Measurements from ENCODE around the gene GSTM4.
A peak's percentile ranks its signal among the peaks of the same experiment; 100 is the strongest.

The GSTM4 gene

DNA sequence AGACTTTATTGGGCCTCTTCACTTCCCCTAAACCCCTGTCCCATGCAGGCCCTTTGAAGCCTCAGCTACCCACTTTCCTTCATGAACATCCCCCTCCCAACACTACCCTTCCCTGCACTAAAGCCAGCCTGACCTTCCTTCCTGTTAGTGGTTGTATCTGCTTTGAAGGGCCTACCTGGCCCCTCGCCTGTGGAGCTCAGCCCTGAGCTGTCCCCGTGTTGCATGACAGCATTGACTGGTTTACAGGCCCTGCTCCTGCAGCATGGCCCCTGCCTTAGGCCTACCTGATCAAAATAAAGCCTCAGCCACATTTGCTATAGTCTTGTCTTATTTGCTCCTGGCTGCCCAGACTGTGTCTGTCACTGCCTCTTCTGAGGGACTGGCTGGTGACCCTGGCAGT is 5.5 kb downstream of the GSTM4 start:
- in situ Hi-C loops (cut with MboI; ENCODE audit: low sequenced_read_pairs, unreplicated experiment), result loop anchor here (10.0 kb wide), 1 partner anchor 53 kb away; the partner anchor contains the start of gene GSTM5
- TF ChIP-seq, protein P1, sequence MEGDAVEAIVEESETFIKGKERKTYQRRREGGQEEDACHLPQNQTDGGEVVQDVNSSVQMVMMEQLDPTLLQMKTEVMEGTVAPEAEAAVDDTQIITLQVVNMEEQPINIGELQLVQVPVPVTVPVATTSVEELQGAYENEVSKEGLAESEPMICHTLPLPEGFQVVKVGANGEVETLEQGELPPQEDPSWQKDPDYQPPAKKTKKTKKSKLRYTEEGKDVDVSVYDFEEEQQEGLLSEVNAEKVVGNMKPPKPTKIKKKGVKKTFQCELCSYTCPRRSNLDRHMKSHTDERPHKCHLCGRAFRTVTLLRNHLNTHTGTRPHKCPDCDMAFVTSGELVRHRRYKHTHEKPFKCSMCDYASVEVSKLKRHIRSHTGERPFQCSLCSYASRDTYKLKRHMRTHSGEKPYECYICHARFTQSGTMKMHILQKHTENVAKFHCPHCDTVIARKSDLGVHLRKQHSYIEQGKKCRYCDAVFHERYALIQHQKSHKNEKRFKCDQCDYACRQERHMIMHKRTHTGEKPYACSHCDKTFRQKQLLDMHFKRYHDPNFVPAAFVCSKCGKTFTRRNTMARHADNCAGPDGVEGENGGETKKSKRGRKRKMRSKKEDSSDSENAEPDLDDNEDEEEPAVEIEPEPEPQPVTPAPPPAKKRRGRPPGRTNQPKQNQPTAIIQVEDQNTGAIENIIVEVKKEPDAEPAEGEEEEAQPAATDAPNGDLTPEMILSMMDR (IDR thresholded peaks at IDR 0.05; ENCODE audit: borderline replicate concordance, control extremely low read depth, extremely low read depth, insufficient read depth, missing control alignments), result no peak
- no peak for DNase-seq (ENCODE audit: low spot score)

GRCh38 chr1:109664671-109665070 is 8.8 kb downstream of the GSTM4 start:
- in situ Hi-C loops (cut with MboI; ENCODE audit: low sequenced_read_pairs, unreplicated experiment), result loop anchor here (10.0 kb wide), 1 partner anchor 50 kb away; the partner anchor contains the start of gene GSTM5
- DNase-seq (ENCODE audit: low spot score), result no peak
- TF ChIP-seq, protein P1 (IDR thresholded peaks at IDR 0.05; ENCODE audit: borderline replicate concordance, control extremely low read depth, extremely low read depth, insufficient read depth, missing control alignments), result no peak

DNA sequence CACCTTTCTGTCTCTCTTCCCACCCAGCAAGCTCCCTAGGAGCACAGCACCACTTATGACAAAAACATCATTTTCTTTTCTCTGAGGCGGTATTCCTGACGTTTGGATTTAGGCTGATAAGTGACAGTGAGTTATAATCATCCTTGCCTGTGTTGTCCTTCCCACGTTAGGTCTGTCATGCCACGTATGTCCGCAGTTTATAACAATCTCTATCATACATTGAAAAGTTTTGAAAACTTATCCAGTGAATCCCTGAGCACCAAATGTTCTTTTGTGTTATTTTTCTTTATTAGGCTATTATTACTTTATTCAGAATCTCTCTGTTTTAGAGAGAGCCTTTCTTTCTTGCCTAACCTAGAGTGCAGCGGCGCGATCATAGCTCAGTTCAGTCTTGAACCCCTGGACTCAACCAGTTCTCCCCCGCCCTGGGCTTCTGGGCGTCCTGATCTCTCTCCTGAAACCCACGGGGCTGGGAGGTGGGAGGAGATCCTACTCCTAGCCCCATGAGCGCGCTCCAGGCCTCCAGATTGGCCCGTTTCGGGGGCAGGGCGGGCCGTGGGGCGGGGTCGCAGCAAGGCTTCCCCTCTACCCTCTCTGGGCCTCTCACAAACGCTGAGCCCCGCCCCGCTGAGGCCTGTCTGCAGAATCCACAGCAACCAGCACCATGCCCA is 11.7 kb downstream of the GSTM4 start, which contains the start of gene GSTM2:
GSTM2 (plus strand) TSS at position 606 of the 671 bp plus-strand sequence; CDS start at position 665, 59 bp downstream.
- TF ChIP-seq, protein P1 (IDR thresholded peaks at IDR 0.05; ENCODE audit: borderline replicate concordance, control extremely low read depth, extremely low read depth, insufficient read depth, missing control alignments), result no peak
- peak; percentile 88 for DNase-seq (ENCODE audit: low spot score)
- in situ Hi-C loops (cut with MboI; ENCODE audit: low sequenced_read_pairs, unreplicated experiment), result loop anchor here (10.0 kb wide), 1 partner anchor 47 kb away; the partner anchor contains the start of gene GSTM5

DNA sequence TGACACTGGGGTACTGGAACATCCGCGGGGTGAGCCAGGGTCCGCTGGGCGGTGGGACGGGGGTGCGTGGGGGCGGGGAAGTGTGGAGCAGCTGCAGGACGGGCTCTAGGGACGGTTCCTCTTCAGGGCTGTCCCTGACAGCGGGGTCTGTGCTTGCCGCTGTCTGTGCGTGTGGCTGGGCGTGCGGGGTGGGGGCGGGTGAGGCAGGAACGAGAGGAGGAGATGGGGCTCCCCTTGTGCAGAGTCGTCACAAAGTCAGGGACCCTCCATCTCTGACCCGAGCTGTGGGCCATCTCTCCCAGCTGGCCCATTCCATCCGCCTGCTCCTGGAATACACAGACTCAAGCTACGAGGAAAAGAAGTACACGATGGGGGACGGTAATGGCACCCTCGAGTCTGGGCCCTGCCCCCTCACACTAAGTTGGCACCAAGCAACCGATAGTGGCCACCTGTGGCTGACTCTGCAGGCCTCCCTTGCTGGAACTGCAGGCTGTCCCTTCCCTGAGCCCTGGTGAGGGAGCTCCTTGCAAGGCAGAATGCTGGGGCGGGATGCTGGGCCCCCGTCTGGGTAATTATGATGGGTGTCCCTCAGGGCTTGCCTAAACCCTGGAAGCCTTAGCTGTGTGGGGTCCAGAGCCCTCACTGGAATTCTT is 12.3 kb downstream of the GSTM4 start:
- TF ChIP-seq, protein P1 (IDR thresholded peaks at IDR 0.05; ENCODE audit: borderline replicate concordance, control extremely low read depth, extremely low read depth, insufficient read depth, missing control alignments), result no peak
- peak; percentile 16 for DNase-seq (ENCODE audit: low spot score)
- in situ Hi-C loops (cut with MboI; ENCODE audit: low sequenced_read_pairs, unreplicated experiment), result loop anchor here (10.0 kb wide), 1 partner anchor 47 kb away; the partner anchor contains the start of gene GSTM5

DNA sequence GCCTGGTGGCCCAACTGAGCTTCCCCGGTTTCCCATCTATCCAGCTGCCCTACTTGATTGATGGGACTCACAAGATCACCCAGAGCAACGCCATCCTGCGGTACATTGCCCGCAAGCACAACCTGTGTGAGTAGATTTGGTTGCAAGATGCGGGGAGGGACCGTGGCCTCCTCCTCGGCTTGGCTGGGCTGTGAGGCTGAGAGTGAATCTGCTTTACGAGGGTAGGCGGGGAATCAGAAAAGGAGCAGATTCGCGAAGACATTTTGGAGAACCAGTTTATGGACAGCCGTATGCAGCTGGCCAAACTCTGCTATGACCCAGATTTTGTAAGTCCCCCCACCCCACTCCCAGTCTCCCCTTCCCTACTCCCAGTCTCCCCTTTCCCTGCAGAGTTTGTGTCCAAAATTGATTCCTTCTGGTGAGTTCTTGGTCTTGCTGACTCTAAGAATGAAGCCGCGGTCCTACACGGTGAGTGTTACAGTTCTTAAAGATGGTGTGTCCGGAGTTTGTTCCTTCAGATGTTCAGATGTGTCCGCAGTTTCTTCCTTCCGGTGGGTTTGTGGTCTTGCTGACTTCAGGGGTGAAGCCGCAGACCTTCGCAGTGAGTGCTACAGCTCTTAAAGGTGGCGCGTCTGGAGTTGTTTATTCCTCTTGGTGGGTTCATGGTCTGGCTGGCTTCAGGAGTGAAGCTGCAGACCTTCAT is 13.5 kb downstream of the GSTM4 start:
- DNase-seq (ENCODE audit: low spot score), result peak; percentile 1

DNA sequence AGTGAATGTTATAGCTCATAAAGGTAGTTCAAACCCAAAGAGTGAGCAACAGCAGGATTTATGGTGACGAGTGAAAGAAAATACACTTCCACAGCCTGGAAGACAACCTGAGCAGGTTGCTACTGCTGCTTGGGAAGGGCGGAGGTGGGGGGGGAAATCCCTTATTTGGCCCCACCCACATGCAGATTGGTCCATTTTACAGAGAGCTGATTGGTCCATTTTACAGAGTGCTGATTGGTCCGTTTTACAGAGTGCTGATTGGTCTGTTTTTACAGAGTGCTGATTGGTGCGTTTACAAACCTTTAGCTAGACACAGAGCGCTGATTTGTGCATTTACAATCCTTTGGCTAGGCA is 14.0 kb downstream of the GSTM4 start:
- in situ Hi-C loops (cut with MboI; ENCODE audit: low sequenced_read_pairs, unreplicated experiment), result loop anchor here (10.0 kb wide), 1 partner anchor 45 kb away; the partner anchor contains the start of gene GSTM5
- peak; percentile 2 for DNase-seq (ENCODE audit: low spot score)

More for the DNA sequence above, 13.5 kb downstream of the GSTM4 start:
- in situ Hi-C loops (cut with MboI; ENCODE audit: low sequenced_read_pairs, unreplicated experiment), result loop anchor here (10.0 kb wide), 1 partner anchor 45 kb away; the partner anchor contains the start of gene GSTM5
- TF ChIP-seq, protein P1 (IDR thresholded peaks at IDR 0.05; ENCODE audit: borderline replicate concordance, control extremely low read depth, extremely low read depth, insufficient read depth, missing control alignments), result no peak

Measured in GM13976 (cell line).